HG03175 (cell line): ENCODE measurements around the gene WARS2.
"Not testable (repeated sequence)": the region's sequence is repeated elsewhere in the genome, so short reads cannot be mapped to it uniquely, and the experiment has no call there.

Experiments used
- ATAC-seq: cut with Tn5 transposase; IDR thresholded peaks from one replicate; pipeline ENCODE4 v1.9.1; 2021; ENCODE audit warnings: mild to moderate bottlenecking, moderate library complexity; ENCODE audit not compliant: unreplicated experiment

Gene WARS2

DNA sequence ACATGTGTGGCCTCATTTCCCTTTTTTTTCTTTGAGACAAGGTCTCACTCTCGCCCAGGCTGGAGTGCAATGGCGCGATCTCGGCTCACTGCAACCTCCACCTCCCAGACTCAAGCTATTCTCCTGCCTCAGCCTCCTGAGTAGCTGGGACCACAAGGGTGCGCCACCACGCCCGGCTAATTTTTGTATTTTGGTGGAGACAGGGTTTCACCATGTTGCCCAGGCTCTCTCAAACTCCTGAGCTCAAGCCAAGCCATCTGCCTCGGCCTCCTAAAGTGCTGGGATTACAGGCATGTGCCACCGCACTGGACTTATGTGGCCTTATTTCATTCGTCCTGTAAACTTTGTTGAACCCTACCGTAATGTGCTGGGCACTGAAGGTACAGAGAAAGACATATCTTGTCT lies 569 bp upstream of the WARS2 start:
- ATAC-seq = no peak

DNA sequence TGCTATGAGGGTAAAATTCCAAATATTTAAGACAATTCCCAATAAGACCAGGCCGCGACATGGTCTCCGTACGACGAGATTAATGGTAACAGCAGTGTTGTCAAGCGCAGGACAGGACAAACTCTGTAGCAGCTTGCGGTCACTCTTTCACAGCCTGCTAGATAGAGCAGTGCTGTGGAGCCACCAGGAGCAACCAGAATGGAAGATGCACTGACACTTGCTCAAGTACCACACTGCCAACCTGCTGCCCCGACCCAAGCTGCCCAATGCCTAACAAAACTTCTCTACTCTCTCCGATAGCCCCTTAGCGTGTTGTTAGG lies 636 bp downstream of the WARS2 start:
- peak; percentile 33 for ATAC-seq

DNA sequence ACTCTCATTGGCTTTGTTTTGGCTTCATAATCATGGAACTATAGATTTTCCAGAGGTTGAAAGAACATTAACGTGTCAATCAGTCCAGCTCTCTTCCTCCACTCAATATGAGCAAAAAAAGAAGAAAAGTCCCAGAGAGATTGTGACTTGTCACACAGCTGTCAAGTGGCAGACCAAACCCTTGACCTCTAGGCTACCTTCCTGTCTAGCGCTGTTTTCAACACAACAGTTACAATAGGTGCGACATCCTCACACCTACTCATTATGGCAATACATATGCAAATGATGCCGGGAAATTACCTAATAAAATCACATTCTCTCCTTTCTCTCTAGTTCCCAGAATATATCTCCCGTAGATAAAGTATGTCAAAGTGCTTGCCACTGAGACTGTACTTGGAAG lies 1.1 kb downstream of the WARS2 start:
- peak; percentile 37 for ATAC-seq

DNA sequence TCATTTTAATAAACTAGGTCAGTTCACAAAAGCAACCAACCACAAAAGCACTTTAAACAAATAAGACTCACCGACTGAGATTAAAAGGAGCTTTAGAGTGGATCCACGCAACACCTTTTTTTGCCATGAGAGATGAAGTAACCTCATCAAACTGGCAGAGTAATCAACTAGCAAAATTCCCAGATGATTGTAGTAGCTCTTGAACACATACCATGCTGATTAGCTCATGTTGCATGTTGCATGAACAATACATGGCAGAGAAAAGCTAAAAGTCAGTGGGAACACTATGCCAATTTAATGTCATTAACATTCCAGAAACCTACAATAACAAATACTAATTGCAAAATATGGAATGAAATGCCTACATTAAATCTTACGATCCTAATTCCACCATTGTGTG lies 4.1 kb downstream of the WARS2 start:
- ATAC-seq = no peak

DNA sequence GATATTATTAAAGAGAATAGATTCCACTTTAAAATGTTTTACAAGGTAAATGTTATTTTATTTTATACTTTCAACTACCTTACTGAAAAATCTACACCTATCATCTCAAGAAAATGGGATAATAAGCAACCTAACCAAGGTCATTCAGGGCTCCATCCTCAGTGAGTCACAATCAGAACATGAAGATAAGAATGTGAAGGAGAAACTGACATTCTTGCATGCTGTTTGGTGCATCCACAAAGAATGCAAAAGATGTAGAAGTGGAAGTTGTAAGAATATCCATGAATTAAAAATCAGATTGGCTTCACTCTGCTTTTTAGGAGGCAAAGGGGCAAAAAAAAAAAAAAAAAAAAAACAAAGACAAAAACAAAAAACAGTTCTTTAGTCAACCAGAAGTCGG lies 6.5 kb downstream of the WARS2 start:
- ATAC-seq = no peak

DNA sequence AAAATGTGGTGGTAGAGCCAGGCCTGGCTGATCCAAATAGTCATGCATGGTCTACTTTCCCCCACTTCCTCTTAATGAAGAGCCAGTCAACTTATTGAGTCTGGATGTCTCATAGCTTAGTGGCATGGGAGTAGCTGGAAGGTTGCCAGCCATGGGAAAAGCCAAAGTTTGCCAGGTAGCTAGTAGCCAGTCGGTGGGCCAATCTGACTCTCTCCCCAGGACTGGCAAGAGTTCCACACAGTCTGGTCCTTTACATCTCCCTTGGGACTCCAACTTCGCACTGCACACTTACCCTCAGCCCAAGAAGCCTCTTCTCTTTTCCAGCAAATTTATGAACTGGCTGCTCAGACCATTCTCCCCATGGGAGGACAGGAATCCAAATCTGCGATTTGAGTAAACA lies 8.3 kb downstream of the WARS2 start:
- ATAC-seq = no peak

DNA sequence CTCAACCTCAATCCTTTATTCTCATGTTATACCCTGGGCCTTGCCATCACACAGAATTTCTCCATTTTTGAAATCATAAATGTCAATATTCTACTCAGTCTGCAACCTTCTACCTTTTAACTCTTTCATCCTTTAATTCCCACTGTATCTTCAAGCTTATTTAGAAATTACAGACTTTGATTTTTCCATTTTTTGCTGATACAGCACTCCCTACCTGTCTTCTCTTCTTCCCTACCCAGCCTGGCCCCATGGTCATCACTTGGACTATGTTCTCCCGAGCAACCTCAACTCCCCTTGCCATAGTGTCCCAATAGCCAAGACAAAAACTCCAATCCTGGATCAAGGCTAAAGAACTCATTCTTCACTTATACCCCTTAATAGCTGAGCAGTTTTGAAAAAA lies 14.6 kb downstream of the WARS2 start:
- ATAC-seq = no peak

DNA sequence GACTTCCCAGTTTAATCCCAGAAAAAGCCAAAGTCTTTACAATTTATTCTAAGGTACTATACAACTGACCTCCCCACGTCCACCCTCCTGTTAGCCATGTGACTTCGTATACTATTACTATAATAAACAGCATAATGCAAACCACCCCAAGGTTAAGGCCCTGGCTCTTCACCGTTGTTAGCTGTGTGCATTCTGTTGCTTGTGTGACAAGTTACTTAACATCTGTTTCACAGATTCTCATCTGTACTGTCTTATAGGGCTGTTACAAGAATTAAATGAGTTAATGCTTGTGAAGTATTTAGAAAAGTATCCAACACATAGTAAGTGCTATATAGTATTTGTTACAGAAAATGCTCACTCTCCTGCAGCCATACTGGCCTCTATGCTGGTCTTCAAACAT lies 15.7 kb downstream of the WARS2 start:
- no peak for ATAC-seq

DNA sequence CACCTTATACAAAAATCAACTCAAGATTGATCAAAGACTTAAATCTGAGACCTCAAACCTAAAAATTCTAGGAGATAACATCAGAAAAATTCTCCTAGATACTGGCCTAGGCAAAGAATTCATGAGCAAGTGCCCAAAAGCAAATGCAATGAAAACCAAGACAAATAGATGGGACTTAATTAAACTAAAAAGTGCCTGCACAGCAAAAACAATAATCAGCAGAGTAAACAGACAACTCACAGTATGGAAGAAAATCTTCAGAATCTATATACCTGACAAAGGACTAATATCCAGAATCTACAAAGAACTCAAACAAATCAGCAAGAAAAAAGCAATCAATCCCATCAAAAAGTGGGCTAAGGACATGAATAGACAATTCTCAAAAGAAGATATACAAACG lies 18.6 kb downstream of the WARS2 start:
- not testable (repeated sequence) for ATAC-seq

DNA sequence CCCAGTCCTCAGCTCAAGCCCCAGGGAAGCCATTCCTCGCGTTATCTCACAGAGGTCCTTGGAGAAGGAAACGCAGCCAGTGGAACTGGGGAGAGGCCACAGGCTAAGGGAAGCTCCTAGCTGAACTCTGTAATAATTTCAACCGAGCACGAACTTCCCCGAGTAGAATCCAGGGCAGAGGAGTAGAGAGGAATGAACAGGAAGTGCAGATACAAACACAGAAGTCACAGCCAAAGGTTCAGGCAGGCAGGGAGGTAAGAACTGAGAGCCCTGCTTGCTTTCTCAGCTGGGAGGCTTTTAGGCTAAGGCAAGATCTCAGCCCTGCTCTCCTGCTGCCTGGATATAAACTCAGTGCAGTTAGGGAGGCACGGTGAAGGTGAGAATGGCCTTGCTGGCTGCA lies 23.7 kb downstream of the WARS2 start:
- ATAC-seq = no peak

DNA sequence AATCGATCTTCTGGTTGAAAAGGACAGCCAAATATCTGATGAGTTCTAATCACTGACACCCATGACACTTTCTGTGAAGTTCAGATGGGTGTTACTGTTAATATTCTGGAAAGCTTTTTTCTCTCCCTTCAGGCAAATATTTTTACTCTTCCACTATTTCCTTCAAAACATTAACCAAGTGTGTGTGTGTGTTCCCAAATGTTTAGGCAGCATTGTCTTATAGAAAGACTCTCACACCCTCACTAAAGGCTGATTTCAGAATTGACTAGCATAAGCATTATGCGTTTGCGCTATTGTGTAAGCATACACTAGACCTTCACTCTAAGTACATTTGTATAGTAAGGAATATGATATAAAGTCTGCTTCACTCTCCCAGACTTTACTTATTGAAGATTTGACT lies 24.7 kb downstream of the WARS2 start:
- no peak for ATAC-seq

DNA sequence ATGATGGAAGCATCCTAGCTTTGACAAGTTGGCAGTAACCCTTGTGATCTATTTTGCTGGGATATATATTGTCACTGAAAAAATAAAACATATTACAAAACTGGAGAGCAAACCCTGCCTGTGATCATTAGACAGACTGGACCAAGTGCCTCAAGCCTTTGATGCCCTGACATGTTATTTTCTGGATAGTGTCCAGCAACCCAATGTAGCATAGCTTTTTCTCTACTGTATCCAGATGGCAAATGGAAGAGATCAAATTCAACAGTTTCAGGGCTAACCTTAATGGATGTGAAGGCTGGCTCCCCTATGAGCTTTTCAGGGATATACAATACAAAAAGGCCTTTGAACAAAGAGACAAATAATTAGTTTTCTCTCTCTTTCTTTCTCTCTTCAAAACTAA lies 25.1 kb downstream of the WARS2 start:
- ATAC-seq = no peak

DNA sequence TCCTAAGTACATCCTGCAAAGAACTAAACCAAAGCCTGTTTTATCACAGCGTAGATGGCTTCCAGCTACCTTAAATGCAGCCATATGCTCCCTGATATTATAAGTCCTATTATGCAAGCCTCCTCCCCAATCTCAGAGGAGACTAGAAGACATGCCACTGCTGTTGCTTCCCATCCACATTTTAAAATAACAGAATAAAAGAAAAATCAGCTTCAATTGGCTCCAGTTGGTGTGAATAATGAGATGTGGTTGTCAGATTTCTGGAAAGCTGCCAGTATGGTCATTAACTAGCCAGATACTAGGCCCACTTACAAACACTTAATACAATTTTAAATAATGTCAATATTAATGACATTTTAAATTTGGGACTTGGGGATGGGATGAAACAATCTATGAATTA lies 25.7 kb downstream of the WARS2 start:
- no peak for ATAC-seq

DNA sequence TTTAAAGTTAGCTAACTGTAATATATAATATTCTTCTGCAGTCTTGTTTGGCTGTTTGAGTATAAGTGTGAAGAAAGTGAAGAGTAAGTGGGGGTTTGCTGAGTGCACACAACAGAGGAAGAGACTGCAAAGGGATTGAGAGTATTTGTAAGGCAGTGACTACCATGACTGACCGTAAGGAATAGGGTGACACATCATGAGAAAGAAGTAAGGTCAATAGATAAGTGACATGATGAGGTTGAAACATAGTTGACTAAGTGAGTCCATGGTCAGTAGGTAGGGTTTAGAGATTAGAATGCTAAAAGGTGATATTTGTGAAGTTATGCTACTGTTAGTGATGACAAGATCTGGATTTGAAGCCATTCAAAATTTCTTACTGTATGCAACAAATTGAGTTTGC lies 27.7 kb downstream of the WARS2 start:
- no peak for ATAC-seq

DNA sequence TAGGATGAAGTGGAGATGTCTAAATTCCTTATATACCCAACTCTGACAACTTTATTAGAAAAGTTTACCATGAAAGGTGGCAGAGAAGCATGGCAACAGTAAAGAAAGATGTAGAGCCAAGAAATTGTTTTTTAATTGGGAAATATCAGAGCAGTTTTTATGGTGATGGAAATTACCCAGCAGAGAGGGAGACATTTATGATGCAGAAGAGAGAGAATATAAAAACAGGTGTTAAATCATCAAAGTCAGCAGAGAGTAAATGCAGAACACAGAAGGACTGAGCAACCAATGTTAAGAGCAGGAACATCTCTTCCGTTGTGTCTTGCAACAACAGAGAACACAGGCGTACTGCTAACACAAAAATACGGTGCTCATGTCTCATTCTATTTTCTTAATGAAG lies 28.2 kb downstream of the WARS2 start:
- no peak for ATAC-seq

DNA sequence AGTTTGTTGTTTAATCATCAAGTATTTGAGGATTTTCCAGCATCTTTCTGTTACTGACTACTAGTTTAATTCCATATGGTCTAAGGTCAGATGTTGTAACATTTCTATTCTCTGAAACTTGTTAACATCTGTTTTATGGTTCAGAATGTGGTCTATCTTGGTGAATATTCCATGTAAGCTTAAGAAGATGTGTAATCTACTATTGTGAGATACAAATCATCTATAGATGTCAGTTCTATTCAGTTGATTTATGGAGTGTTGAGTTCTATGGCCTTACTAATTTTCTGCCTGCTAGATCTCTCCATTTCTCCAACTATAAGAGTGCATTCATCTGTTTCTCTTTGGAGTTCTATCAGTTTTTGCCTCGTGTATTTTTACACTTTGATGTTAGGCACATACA lies 31.5 kb downstream of the WARS2 start:
- no peak for ATAC-seq

DNA sequence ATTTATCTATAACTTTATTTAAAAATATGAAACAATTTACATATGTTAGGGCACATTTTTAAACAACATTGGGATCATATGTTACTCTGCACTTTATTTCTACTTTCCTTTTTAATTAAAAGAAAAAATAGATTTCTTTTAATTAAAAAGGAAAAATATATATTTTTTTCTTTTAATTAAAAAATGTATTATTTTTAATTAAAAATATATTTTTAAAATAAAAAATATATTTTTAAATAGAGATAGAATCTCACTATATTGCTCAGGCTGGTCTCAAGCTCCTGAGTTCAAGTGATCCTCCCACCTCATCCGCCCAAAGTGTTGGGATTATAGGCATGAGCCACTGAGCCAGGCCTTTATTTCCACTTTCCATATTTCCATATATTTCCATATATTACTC lies 36.7 kb downstream of the WARS2 start:
- no peak for ATAC-seq

DNA sequence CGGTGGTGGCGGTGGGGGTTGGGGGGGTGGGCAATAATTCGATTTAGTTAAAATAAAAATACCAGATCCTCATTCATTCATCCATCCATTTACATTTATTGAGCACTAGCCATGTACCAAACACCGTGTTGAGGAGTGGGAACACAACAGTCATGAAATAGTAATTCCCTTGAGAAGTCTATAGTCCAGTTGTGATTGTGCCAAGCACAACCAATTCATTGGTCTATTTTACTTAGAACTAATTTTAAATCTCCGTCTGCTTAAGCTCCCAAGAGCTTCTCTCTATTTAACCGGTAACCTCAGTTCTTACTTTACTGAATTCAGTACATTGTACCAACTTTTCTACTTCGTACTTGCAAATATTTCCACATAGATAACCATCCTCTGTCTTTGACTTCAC lies 38.4 kb downstream of the WARS2 start:
- no peak for ATAC-seq

DNA sequence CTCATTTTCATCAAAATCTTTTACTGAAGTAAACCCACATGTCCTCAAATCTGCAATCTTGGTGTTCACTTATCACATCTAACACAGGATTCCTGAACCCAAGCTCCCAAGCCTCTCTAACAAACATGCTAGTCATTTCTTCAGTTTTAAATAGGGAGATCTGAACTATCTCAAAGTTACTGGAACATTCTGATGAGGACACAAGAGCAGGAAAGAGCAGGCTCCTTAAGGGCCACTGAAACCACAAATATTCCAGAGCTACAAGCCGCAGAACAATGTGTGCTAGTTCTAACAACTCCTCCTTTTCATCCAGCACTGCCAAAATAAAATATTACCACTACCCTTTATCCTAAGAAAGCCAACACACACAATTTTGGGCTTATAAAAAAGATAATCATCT lies 38.9 kb downstream of the WARS2 start:
- no peak for ATAC-seq

DNA sequence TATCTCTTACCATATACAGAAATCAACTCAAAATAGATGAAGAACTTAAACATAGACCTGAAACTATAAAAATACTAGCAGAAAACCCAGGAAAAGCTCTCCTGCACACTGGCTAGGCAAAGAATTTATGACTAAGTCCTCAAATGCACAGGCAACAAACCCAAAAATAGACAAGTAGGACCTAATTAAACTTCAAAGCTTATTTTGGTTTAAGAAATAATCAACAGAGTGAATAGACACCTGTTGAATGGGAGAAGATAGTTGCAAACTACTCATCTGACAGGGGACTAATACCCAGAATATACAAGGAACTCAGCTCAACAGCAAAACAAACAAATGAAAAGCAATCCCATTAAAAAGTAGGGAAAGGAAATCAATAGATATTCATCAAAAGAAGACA lies 40.7 kb downstream of the WARS2 start:
- ATAC-seq = no peak

DNA sequence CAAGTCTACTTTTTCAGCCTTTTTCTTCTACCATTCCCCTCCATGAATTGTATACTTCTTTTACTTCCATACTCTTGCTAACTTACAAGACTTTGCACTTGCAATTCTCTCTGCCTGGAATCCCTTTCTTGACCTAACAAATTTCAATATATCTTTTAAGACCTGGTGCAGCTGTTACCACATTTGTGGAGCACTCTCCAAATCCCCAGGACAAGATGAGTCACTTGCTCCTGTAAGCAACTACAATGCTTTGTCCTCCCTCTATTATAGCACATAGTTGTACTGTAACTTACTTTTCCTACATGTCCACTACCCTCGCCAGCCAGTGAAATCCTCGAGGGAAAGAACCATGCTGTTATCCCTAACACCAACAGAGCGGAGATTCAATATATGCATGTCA lies 43.1 kb downstream of the WARS2 start:
- ATAC-seq = no peak

DNA sequence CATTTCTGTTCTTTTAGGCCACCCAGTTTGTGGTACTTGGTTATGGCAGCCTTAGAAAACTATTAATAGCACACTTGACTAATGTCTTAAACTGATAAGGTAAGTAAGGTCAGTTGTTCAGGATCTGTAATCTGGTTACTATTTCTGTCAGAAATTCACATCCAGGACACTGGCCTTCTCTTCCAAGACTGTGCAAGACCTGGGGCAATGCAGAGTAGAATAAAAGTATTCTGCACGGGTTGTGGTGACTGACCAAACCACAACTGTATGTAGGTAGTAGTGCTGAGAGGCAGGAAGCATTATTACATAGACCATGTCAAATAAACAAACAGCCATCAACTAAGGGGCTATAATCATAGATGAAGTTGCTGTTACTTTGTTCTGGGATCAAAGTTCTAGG lies 46.7 kb downstream of the WARS2 start:
- no peak for ATAC-seq

DNA sequence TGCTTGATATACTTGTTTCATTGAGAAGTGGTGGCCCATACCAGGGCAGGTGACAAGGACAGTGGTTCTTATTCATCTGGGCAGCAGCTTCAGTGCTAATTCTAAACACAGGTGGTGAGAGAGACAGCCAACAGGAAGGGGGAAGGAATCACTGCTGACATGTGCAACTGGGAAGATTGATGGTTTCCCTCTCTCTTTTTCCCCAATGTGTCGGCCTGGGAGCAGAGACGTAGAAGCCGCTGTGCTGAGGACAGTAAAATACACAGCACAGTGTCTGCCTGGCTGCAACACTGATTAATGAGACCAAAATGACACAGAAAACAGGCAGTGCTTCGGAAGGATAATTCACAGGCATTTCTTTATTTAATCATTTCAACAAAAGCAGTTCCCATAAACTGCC lies 48.8 kb downstream of the WARS2 start:
- no peak for ATAC-seq

DNA sequence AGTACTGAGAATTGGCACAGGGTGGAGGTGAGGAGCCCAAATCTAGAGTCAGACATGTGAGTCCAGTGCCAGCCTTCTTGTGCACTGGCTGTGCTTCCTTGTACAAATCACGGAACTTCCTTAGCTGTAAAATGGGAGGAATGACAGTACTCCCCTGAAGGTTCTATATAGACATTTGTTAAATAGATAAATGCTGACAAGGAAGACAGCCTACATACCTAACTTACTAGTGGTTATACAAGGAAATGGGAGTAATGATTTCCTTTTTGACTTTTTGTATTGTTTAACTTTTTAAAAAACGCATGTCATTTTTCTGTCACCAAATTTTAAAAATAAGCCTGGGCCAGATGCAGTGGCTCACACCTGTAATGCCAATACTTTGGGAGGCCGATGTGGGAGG lies 50.2 kb downstream of the WARS2 start:
- no peak for ATAC-seq
